K562 (cell line): Measurements from ENCODE around the gene TTLL11. TPM values are rescaled to one million over a fixed set of nuclear protein-coding genes. Genes with fewer than 3 reads are reported as not detected.

Source experiments
- ATAC-seq: fragments of 200-7000 bp; cut with Tn5 transposase; 3 replicates; pipeline ENCODE4 v1.9.1; 2020; ENCODE audit warnings: moderate library complexity
- BruUV-seq: library from RNA; stranded (reverse); fragments of 400-500 nt; replicated peaks from 2 replicates; lab custom pipeline; 2021; lab: Mats Ljungman, UMichigan
- CTCF ChIA-PET: fragments of 300-600 bp; formaldehyde crosslinking; extraction: SDS; loops from one replicate; lab custom pipeline; 2021; ENCODE audit warnings: low intra/inter-chr PET ratio; lab: Yijun Ruan, JAX
- POLR2A ChIA-PET: fragments of 300-600, 350-650 bp; sonication (Branson Sonifier 250); formaldehyde crosslinking; extraction: SDS; loops from one replicate; lab custom pipeline; 2021; ENCODE audit warnings: antibody characterized with exemption, inconsistent platforms; lab: Yijun Ruan, JAX
- DNase-seq, 4 experiments: peaks; one replicate each; pipeline versions ENCODE4 v3.0.0 to v3.0.0-alpha.2; 2011 to 2018; ENCODE audit warnings: low spot score in 3 of 4, mixed read lengths in 3 of 4; ENCODE audit errors: extremely low read depth in 1 of 4
- FAIRE-seq: peaks from 2 replicates; lab custom pipeline; 2011; peaks lifted over from hg19 to GRCh38; lab: Jason Lieb, UNC
- H2AFZ ChIP-seq: 2 replicates; pipeline ENCODE4 v1.6.0; 2011; ENCODE audit warnings: low read depth, low read length, control low read depth, inconsistent platforms
- H3K27ac ChIP-seq: fragments of 200-600 bp; 3 replicates; pipeline ENCODE4 v1.8.0; 2011; ENCODE audit warnings: low read depth, mild to moderate bottlenecking, control low read depth, inconsistent platforms, low read length, moderate library complexity, mixed read lengths; ENCODE audit errors: extremely low read depth
- H3K27me3 ChIP-seq, 2 experiments: fragments of 300-600 bp in 1 of 2; 2 replicates in 1 of 2; 3 replicates in 1 of 2; pipeline versions ENCODE4 v1.6.0 to v1.8.0; 2011; ENCODE audit warnings: inconsistent platforms in 2 of 2, low read length in 2 of 2, mild to moderate bottlenecking in 1 of 2, mixed read lengths in 1 of 2, moderate library complexity in 1 of 2; ENCODE audit not compliant: control insufficient read depth in 2 of 2, insufficient read depth in 2 of 2
- H3K36me3 ChIP-seq: fragments of 300-600 bp; 3 replicates; pipeline ENCODE4 v1.8.0; 2011; ENCODE audit warnings: mild to moderate bottlenecking, low read length, inconsistent platforms; ENCODE audit not compliant: control insufficient read depth, insufficient read depth
- H3K4me1 ChIP-seq, 2 experiments: fragments of 200-600 bp in 1 of 2; replicated peaks in 1 of 2; 2 replicates in 1 of 2; 3 replicates in 1 of 2; pipeline versions ENCODE4 v1.5.1 to v1.8.0; 2011; ENCODE audit warnings: inconsistent platforms in 2 of 2, low read length in 2 of 2, mild to moderate bottlenecking in 1 of 2, mixed read lengths in 1 of 2, moderate library complexity in 1 of 2; ENCODE audit not compliant: control insufficient read depth in 2 of 2, insufficient read depth in 2 of 2
- H3K4me2 ChIP-seq: 2 replicates; pipeline ENCODE4 v1.6.1; 2011; ENCODE audit warnings: low read length, control low read depth, inconsistent platforms, mixed read lengths; ENCODE audit not compliant: insufficient read depth
- H3K4me3 ChIP-seq: fragments of 200-600 bp; sonication (generic), shearing (Covaris generic); 2 replicates; pipeline ENCODE4 v1.5.1; 2016; ENCODE audit warnings: control low read depth, inconsistent platforms
- H3K79me2 ChIP-seq: fragments of 200-600 bp; 3 replicates; pipeline ENCODE4 v1.8.0; 2011; ENCODE audit warnings: low read length, inconsistent platforms; ENCODE audit not compliant: control insufficient read depth, insufficient read depth
- H3K9ac ChIP-seq, 2 experiments: 2 replicates each; pipeline versions ENCODE4 v1.6.0 to v1.6.1; 2011; ENCODE audit warnings: low read depth in 2 of 2, low read length in 2 of 2, control low read depth in 1 of 2, inconsistent platforms in 1 of 2, mild to moderate bottlenecking in 1 of 2, mixed read lengths in 1 of 2; ENCODE audit not compliant: insufficient read depth in 1 of 2
- H3K9me1 ChIP-seq: one replicate; pipeline ENCODE4 v1.6.0; 2011; ENCODE audit warnings: inconsistent platforms, mild to moderate bottlenecking, low read length, moderate library complexity; ENCODE audit not compliant: control insufficient read depth, insufficient read depth
- H3K9me3 ChIP-seq: replicated peaks from 2 replicates; pipeline ENCODE4 v1.5.1; 2011; ENCODE audit warnings: low read depth, low read length, inconsistent platforms; ENCODE audit not compliant: control insufficient read depth, insufficient read depth
- H4K20me1 ChIP-seq: replicated peaks from 2 replicates; pipeline ENCODE4 v1.6.1; 2011; ENCODE audit warnings: low read length, inconsistent platforms, mixed read lengths; ENCODE audit not compliant: control insufficient read depth, insufficient read depth
- CREB1 ChIP-seq, 2 experiments: sonication (generic) in 1 of 2; formaldehyde crosslinking in 1 of 2; IDR thresholded peaks; 2 replicates each; pipeline versions ENCODE4 v1.6.1 to v1.8.0; 2012 to 2022; ENCODE audit warnings: inconsistent platforms in 1 of 2, mild to moderate bottlenecking in 1 of 2, missing genetic modification reagents in 1 of 2, moderate library complexity in 1 of 2
- FOXA3 ChIP-seq, 2 experiments: fragments of 450-650 bp in 1 of 2; sonication (generic) in 1 of 2; formaldehyde crosslinking; IDR thresholded peaks in 1 of 2; conservative IDR thresholded peaks in 1 of 2; 2 replicates each; pipeline versions ENCODE4 v1.4.0 to v1.8.0; 2020 to 2022; ENCODE audit warnings: mild to moderate bottlenecking in 2 of 2, missing genetic modification reagents in 1 of 2
- GTF2E2 ChIP-seq: fragments of 200-800 bp; sonication (Bioruptor generic); IDR thresholded peaks from 2 replicates; pipeline ENCODE4 v1.6.1; 2016; ENCODE audit warnings: missing genetic modification characterization, missing compliant biosample characterization
- MTA1 ChIP-seq: fragments of 450-650 bp; IDR thresholded peaks from 2 replicates; pipeline ENCODE4 v1.6.1; 2017; ENCODE audit warnings: borderline replicate concordance
- PCBP2 ChIP-seq: fragments of 200-400 bp; formaldehyde crosslinking; IDR thresholded peaks from 2 replicates; pipeline ENCODE4 v1.6.1; 2018; ENCODE audit warnings: low read length, low read depth, mild to moderate bottlenecking, moderate library complexity; ENCODE audit not compliant: poor library complexity, severe bottlenecking
- PML ChIP-seq: IDR thresholded peaks from 2 replicates; pipeline ENCODE4 v1.6.1; 2012; ENCODE audit warnings: low read length, inconsistent platforms
- PRPF4 ChIP-seq: fragments of 200-400 bp; formaldehyde crosslinking; IDR thresholded peaks from one replicate; pipeline ENCODE4 v1.6.1; 2017; ENCODE audit warnings: low read length, low read depth, mild to moderate bottlenecking; ENCODE audit not compliant: insufficient read depth, poor library complexity, severe bottlenecking
- SMARCC2 ChIP-seq: fragments of 450-650 bp; IDR thresholded peaks from 2 replicates; pipeline ENCODE4 v1.6.1; 2017; ENCODE audit warnings: antibody characterized with exemption, moderate library complexity, mild to moderate bottlenecking, low read depth
- ZNF121 ChIP-seq: sonication (generic); formaldehyde crosslinking; conservative IDR thresholded peaks from 2 replicates; pipeline ENCODE4 v1.8.0; 2022; ENCODE audit warnings: missing genetic modification reagents
- ZNF140 ChIP-seq: fragments of 250-450 bp; sonication (Bioruptor Pico); IDR thresholded peaks from 2 replicates; pipeline ENCODE4 v1.8.0; 2021; ENCODE audit warnings: moderate library complexity, mild to moderate bottlenecking, inconsistent platforms
- ZNF174 ChIP-seq: fragments of 250-450 bp; sonication (Bioruptor Pico); IDR thresholded peaks from 2 replicates; pipeline ENCODE4 v1.4.0; 2020; ENCODE audit warnings: mild to moderate bottlenecking
- ZNF324 ChIP-seq: fragments of 250-450 bp; sonication (Bioruptor Pico); IDR thresholded peaks from 2 replicates; pipeline ENCODE4 v1.4.0; 2020; ENCODE audit warnings: mild to moderate bottlenecking
- ZNF444 ChIP-seq: fragments of 250-450 bp; sonication (Bioruptor Pico); IDR thresholded peaks from 2 replicates; pipeline ENCODE4 v1.4.0; 2020; ENCODE audit warnings: mild to moderate bottlenecking, moderate library complexity
- WGBS: fragments of 100-300 bp; shearing (Covaris generic); methylation state at CpG from one replicate; pipeline ENCODE4 v1.1.6; 2016; ENCODE audit warnings: low coverage, mixed read lengths; ENCODE audit not compliant: insufficient coverage; ENCODE audit errors: missing lambda C conversion rate; 5-methylcytosine and 5-hydroxymethylcytosine counted together
- in situ Hi-C: fragments of 300-500 bp; cut with MboI; formaldehyde crosslinking; loops from 4 replicates; pipeline ENCODE4 v1.15.0; 2018; ENCODE audit warnings: inconsistent platforms, mixed read lengths
- intact Hi-C: fragments of 100-400 bp; cut with micrococcal nuclease; formaldehyde crosslinking; loops from 2 replicates; pipeline ENCODE4 v1.14.2; 2022
- polyA plus RNA-seq, 8 experiments: library from polyadenylated mRNA; depleted of rRNA in 4 of 8; stranded (reverse) in 5 of 8; unstranded in 3 of 8; fragments of >200 nt; fragmentation: Nextera tagmentation in 2 of 8; fragmentation: Illumina TruSeq in 1 of 8; extraction: Ambion mirVana in 2 of 8; extraction: Trizol in 1 of 8; gene quantifications; 2 replicates each; pipeline versions ENCODE4 v1.2.1 to v1.2.3, GENCODE V29; 2011 to 2014; ENCODE audit warnings: inconsistent platforms in 1 of 8, missing spikeins in 1 of 8
- total RNA-seq, 7 experiments: library from RNA; depleted of rRNA in 6 of 7; stranded (reverse); fragments of >200 nt in 6 of 7; fragmentation: Illumina TruSeq in 2 of 7; extraction: Trizol in 2 of 7; gene quantifications; 2 replicates each; pipeline versions ENCODE4 v1.2.1 to v1.2.3, GENCODE V29; 2011 to 2021; ENCODE audit warnings: low replicate concordance in 1 of 7
- TF ChIP-seq, protein P1 (sequence below): fragments of 450-650 bp; IDR thresholded peaks from 2 replicates; pipeline ENCODE4 v1.6.1; 2017; ENCODE audit warnings: mild to moderate bottlenecking, moderate library complexity
- TF ChIP-seq, protein P2 (sequence below): fragments of 250-450 bp; sonication (Bioruptor Pico); IDR thresholded peaks from 2 replicates; pipeline ENCODE4 v1.9.0; 2021; ENCODE audit warnings: mild to moderate bottlenecking, inconsistent platforms

Gene TTLL11
- total and polyA plus RNA-seq, 9 of the 15 experiments (the other 6 are each of a cell fraction or from before 2014, with no cell fraction given), result 0.83 to 4.4 (median 2.7) TPM

DNA sequence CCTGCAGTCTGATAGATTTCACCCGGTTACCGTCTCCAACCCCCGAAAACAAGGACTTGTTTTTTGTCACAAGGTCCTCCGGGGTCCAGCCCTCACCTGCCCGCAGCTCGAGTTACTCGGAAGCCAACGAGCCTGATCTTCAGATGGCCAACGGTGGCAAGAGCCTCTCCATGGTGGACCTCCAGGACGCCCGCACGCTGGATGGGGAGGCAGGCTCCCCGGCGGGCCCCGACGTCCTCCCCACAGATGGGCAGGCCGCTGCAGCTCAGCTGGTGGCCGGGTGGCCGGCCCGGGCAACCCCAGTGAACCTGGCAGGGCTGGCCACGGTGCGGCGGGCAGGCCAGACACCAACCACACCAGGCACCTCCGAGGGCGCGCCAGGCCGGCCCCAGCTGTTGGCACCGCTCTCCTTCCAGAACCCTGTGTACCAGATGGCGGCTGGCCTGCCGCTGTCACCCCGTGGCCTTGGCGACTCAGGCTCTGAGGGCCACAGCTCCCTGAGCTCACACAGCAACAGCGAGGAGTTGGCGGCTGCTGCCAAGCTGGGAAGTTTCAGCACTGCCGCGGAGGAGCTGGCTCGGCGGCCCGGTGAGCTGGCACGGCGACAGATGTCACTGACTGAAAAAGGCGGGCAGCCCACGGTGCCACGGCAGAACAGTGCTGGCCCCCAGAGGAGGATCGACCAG lies 320.4 kb downstream of the TTLL11 start:
- Histone ChIP-seq H3K4me3 (no peak overlapping the region), H3K79me2 (no peaks in the 10 kb centered on the region), H3K27ac (no peak overlapping the region), H3K9ac (no peak overlapping the region), H3K36me3 (no peaks in the 10 kb centered on the region), H3K4me1 (no peaks in the 10 kb centered on the region), H3K27me3 (peaks cover 29 to 86% of the 10 kb centered on the region in 2 experiments), H3K9me3 (no peaks in the 10 kb centered on the region), H2AFZ (no peak overlapping the region), H3K9me1 (no peaks in the 10 kb centered on the region), H4K20me1 (peaks cover under 1% of the 10 kb centered on the region; the same call in 1 of the 2 replicates), H3K4me2 (no peak overlapping the region)
- ChIA-PET CTCF (no interaction called here), POLR2A (interaction anchor here (0.8 kb wide), 1 partner anchor 126 kb away, joined by 3 read pairs; no protein-coding TSS in a partner anchor)
- intact Hi-C loops, result no loop called here
- WGBS, result 3% methylated on average over 37 of the region's 45 CpGs
- TF ChIP-seq PML (no peak), CREB1 (IDR thresholded peaks at IDR 0.05) (no peak), CREB1 (CRISPR knock-in tag; IDR thresholded peaks at IDR 0.05) (no peak), ZNF140 (no peak), ZNF324 (no peak), FOXA3 (CRISPR knock-in tag; conservative IDR thresholded peaks at IDR 0.05 in 1 of 2, IDR thresholded peaks at IDR 0.05 in 1 of 2) (no peak), MTA1 (no peak), GTF2E2 (tag) (no peak), ZNF121 (CRISPR knock-in tag) (no peak), PCBP2 (no peak), ZNF174 (CRISPR knock-in tag) (no peak), ZNF444 (CRISPR knock-in tag) (no peak), SMARCC2 (no peak), PRPF4 (no peak)
- TF ChIP-seq, protein P1, sequence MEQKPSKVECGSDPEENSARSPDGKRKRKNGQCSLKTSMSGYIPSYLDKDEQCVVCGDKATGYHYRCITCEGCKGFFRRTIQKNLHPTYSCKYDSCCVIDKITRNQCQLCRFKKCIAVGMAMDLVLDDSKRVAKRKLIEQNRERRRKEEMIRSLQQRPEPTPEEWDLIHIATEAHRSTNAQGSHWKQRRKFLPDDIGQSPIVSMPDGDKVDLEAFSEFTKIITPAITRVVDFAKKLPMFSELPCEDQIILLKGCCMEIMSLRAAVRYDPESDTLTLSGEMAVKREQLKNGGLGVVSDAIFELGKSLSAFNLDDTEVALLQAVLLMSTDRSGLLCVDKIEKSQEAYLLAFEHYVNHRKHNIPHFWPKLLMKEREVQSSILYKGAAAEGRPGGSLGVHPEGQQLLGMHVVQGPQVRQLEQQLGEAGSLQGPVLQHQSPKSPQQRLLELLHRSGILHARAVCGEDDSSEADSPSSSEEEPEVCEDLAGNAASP, result no peak
- TF ChIP-seq, protein P2, sequence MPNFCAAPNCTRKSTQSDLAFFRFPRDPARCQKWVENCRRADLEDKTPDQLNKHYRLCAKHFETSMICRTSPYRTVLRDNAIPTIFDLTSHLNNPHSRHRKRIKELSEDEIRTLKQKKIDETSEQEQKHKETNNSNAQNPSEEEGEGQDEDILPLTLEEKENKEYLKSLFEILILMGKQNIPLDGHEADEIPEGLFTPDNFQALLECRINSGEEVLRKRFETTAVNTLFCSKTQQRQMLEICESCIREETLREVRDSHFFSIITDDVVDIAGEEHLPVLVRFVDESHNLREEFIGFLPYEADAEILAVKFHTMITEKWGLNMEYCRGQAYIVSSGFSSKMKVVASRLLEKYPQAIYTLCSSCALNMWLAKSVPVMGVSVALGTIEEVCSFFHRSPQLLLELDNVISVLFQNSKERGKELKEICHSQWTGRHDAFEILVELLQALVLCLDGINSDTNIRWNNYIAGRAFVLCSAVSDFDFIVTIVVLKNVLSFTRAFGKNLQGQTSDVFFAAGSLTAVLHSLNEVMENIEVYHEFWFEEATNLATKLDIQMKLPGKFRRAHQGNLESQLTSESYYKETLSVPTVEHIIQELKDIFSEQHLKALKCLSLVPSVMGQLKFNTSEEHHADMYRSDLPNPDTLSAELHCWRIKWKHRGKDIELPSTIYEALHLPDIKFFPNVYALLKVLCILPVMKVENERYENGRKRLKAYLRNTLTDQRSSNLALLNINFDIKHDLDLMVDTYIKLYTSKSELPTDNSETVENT (CRISPR knock-in tag), result no peak
- ATAC-seq, result no peak
- no peak for DNase-seq
- in situ Hi-C loops, result no loop called here
- FAIRE-seq, result no peak
- no TSS peak for BruUV-seq
